Cardiac muscle cell (in vitro differentiated cells and primary cell): ENCODE data around the gene ATP2B2. TPM values are rescaled to one million over a fixed set of nuclear protein-coding genes. Genes with fewer than 3 reads are reported as not detected.

ENCODE experiments used
- DNase-seq, 2 donors: peaks; one replicate each; pipeline versions ENCODE4 v3.0.0 to v3.0.0-alpha.2; 2010 to 2017; ENCODE audit warnings: low read depth in 1 of 2, low spot score in 1 of 2
- H3K27ac ChIP-seq: fragments of 200-600 bp; sonication (generic); 2 replicates; pipeline ENCODE4 v1.5.1; 2016
- H3K27me3 ChIP-seq: fragments of 200-600 bp; sonication (generic); 2 replicates; pipeline ENCODE4 v1.6.0; 2016; ENCODE audit warnings: control low read depth
- H3K36me3 ChIP-seq: fragments of 200-600 bp; sonication (generic); 2 replicates; pipeline ENCODE4 v1.5.1; 2016; ENCODE audit warnings: control low read depth
- H3K4me1 ChIP-seq: fragments of 200-600 bp; sonication (generic); 2 replicates; pipeline ENCODE4 v1.8.1; 2017; ENCODE audit warnings: low read depth, mild to moderate bottlenecking, mixed run types
- H3K4me3 ChIP-seq: fragments of 200-600 bp; sonication (generic); 2 replicates; pipeline ENCODE4 v1.5.1; 2016; ENCODE audit warnings: mild to moderate bottlenecking
- H3K9me3 ChIP-seq: fragments of 200-600 bp; sonication (generic); 2 replicates; pipeline ENCODE4 v1.5.1; 2017; ENCODE audit warnings: low read depth, mild to moderate bottlenecking, control low read depth
- CTCF ChIP-seq: IDR thresholded peaks from 2 replicates; pipeline ENCODE4 v1.5.1; 2012; ENCODE audit warnings: low read depth, mild to moderate bottlenecking, low read length
- polyA plus RNA-seq: library from polyadenylated mRNA; unstranded; fragments of >200 nt; fragmentation: Nextera tagmentation; extraction: Ambion mirVana; gene quantifications from 2 replicates; pipeline ENCODE4 v1.2.1, GENCODE V29; 2016
- total RNA-seq: library from RNA; depleted of rRNA; stranded (reverse); fragments of >200 nt; gene quantifications from 2 replicates; pipeline ENCODE4 v1.2.3, GENCODE V29; 2016

Gene ATP2B2
- total and polyA plus RNA-seq, 2 experiments from 2014 or later = 0.22 to 0.77 TPM

GRCh38 chr3:10397879-10398278 is 107.5 kb downstream of the ATP2B2 start:
- Histone ChIP-seq H3K9me3 (no peaks in the 10 kb centered on the region), H3K27ac (no peak overlapping the region), H3K36me3 (no peaks in the 10 kb centered on the region), H3K4me3 (no peak overlapping the region), H3K4me1 (peaks cover 3% of the 10 kb centered on the region), H3K27me3 (no peaks in the 10 kb centered on the region)
- no peak for DNase-seq
- no peak for TF ChIP-seq CTCF

- Histone ChIP-seq H3K27ac (no peak overlapping the region), H3K27me3 (no peaks in the 10 kb centered on the region), H3K4me3 (no peak overlapping the region), H3K36me3 (no peaks in the 10 kb centered on the region), H3K4me1 (peaks cover 3% of the 10 kb centered on the region), H3K9me3 (no peaks in the 10 kb centered on the region)
- no peak for DNase-seq
- TF ChIP-seq CTCF = no peak
Observed at GRCh38 chr3:10396931-10397330, 108.5 kb downstream of the ATP2B2 start.

GRCh38 chr3:10396083-10396482 is 109.3 kb downstream of the ATP2B2 start:
- H3K27me3 ChIP-seq = no peaks in the 10 kb centered on the region
- H3K36me3 ChIP-seq = no peaks in the 10 kb centered on the region
- no peak for DNase-seq
- no peak overlapping the region for H3K27ac ChIP-seq
- no peak for TF ChIP-seq CTCF
- H3K4me3 ChIP-seq = no peak overlapping the region
- peaks cover 3% of the 10 kb centered on the region for H3K4me1 ChIP-seq
- H3K9me3 ChIP-seq = no peaks in the 10 kb centered on the region

GRCh38 chr3:10395671-10396070 is 109.7 kb downstream of the ATP2B2 start:
- no peak overlapping the region for H3K4me3 ChIP-seq
- H3K36me3 ChIP-seq = no peaks in the 10 kb centered on the region
- no peak overlapping the region for H3K27ac ChIP-seq
- no peaks in the 10 kb centered on the region for H3K9me3 ChIP-seq
- no peak for DNase-seq
- TF ChIP-seq CTCF = no peak
- H3K4me1 ChIP-seq = peaks cover under 1% of the 10 kb centered on the region
- H3K27me3 ChIP-seq = no peaks in the 10 kb centered on the region

GRCh38 chr3:10395196-10395595 is 110.2 kb downstream of the ATP2B2 start:
- TF ChIP-seq CTCF = no peak
- Histone ChIP-seq H3K9me3 (no peaks in the 10 kb centered on the region), H3K36me3 (no peaks in the 10 kb centered on the region), H3K4me3 (no peak overlapping the region), H3K27ac (no peak overlapping the region), H3K4me1 (no peaks in the 10 kb centered on the region), H3K27me3 (no peaks in the 10 kb centered on the region)
- no peak for DNase-seq

- no peak overlapping the region for H3K27ac ChIP-seq
- DNase-seq = no peak
- no peaks in the 10 kb centered on the region for H3K36me3 ChIP-seq
- no peak overlapping the region for H3K4me3 ChIP-seq
- H3K4me1 ChIP-seq = no peaks in the 10 kb centered on the region
- H3K9me3 ChIP-seq = no peaks in the 10 kb centered on the region
- no peak for TF ChIP-seq CTCF
- no peaks in the 10 kb centered on the region for H3K27me3 ChIP-seq
Observed at GRCh38 chr3:10394491-10395025, 110.8 kb downstream of the ATP2B2 start.
